A549 (cell line): ENCODE results near the gene PHPT1. TPM values are rescaled to one million over a fixed set of nuclear protein-coding genes. Genes with fewer than 3 reads are reported as not detected.
A peak's percentile ranks its signal among the peaks of the same experiment; 100 is the strongest.
"Not testable (repeated sequence)": the region's sequence is repeated elsewhere in the genome, so short reads cannot be mapped to it uniquely, and the experiment has no call there.

Source experiments
- ATAC-seq, 2 experiments: fragments of 200-7000 bp in 1 of 2; fragments of >200 bp in 1 of 2; cut with Nextera tagmentation in 1 of 2; cut with Tn5 transposase in 1 of 2; 3 replicates each; pipeline versions ENCODE4 v1.8.0 to v1.9.1; 2018 to 2020; ENCODE audit warnings: mild to moderate bottlenecking in 1 of 2, moderate library complexity in 1 of 2
- CTCF ChIA-PET: fragments of 300-600 bp; sonication (Branson Sonifier 250); formaldehyde crosslinking; extraction: SDS; loops from one replicate; lab custom pipeline; 2021; ENCODE audit warnings: antibody characterized with exemption, inconsistent platforms; lab: Yijun Ruan, JAX
- POLR2A ChIA-PET: fragments of 350-600 bp; formaldehyde crosslinking; extraction: SDS; loops from one replicate; lab custom pipeline; 2021; ENCODE audit warnings: antibody characterized with exemption, inconsistent platforms; lab: Yijun Ruan, JAX
- DNase-seq, 2 experiments: peaks; one replicate each; pipeline versions ENCODE4 v3.0.0 to v3.0.0-alpha.2; 2011 to 2016; ENCODE audit warnings: low read depth in 1 of 2, low spot score in 1 of 2
- FAIRE-seq: peaks from 2 replicates; lab custom pipeline; 2011; peaks lifted over from hg19 to GRCh38; lab: Jason Lieb, UNC
- H3K27ac ChIP-seq, 2 experiments: fragments of >200 bp; sonication (Bioruptor Twin); formaldehyde crosslinking; 3 replicates each; pipeline ENCODE4 v1.5.1; 2016 to 2017
- H3K4me1 ChIP-seq: fragments of >200 bp; sonication (Bioruptor Twin); formaldehyde crosslinking; 3 replicates; pipeline ENCODE4 v1.6.1; 2016
- H3K4me2 ChIP-seq: fragments of >200 bp; sonication (Bioruptor Twin); formaldehyde crosslinking; 3 replicates; pipeline ENCODE4 v1.6.1; 2016
- H3K4me3 ChIP-seq: fragments of >200 bp; sonication (Bioruptor Twin); formaldehyde crosslinking; 3 replicates; pipeline ENCODE4 v1.5.1; 2016
- H3K9me3 ChIP-seq: fragments of >200 bp; sonication (Bioruptor Twin); formaldehyde crosslinking; 3 replicates; pipeline ENCODE4 v1.6.1; 2016
- BHLHE40 ChIP-seq: IDR thresholded peaks from 2 replicates; pipeline ENCODE4 v1.6.1; 2012; ENCODE audit warnings: low read depth, low read length, inconsistent platforms
- CEBPB ChIP-seq, 2 experiments: fragments of >200 bp in 1 of 2; sonication (Bioruptor Twin) in 1 of 2; formaldehyde crosslinking in 1 of 2; IDR thresholded peaks; 2 replicates each; pipeline ENCODE4 v1.6.1; 2012 to 2016
- CHD2 ChIP-seq: fragments of 150-350 bp; IDR thresholded peaks from 2 replicates; pipeline ENCODE4 v1.6.1; 2014; ENCODE audit warnings: low read length; ENCODE audit not compliant: partially characterized antibody
- EHF ChIP-seq: fragments of 250-450 bp; sonication (Bioruptor Pico); IDR thresholded peaks from 2 replicates; pipeline ENCODE4 v1.5.0; 2020; ENCODE audit warnings: mild to moderate bottlenecking
- EP300 ChIP-seq, 2 experiments: fragments of >200 bp; sonication (Bioruptor Twin); formaldehyde crosslinking; IDR thresholded peaks; 2 replicates in 1 of 2; 3 replicates in 1 of 2; pipeline ENCODE4 v1.6.1; 2016 to 2017
- GATA3 ChIP-seq: IDR thresholded peaks from 2 replicates; pipeline ENCODE4 v1.6.1; 2012; ENCODE audit warnings: borderline replicate concordance
- HES2 ChIP-seq: fragments of >200 bp; sonication (Bioruptor Twin); formaldehyde crosslinking; IDR thresholded peaks from 2 replicates; pipeline ENCODE4 v1.6.1; 2016
- HEYL ChIP-seq: fragments of 250-450 bp; sonication (Bioruptor Pico); IDR thresholded peaks from 2 replicates; pipeline ENCODE4 v1.8.0; 2021; ENCODE audit warnings: mild to moderate bottlenecking, moderate library complexity
- HMGXB4 ChIP-seq: fragments of 250-450 bp; sonication (Bioruptor Pico); IDR thresholded peaks from 2 replicates; pipeline ENCODE4 v1.5.0; 2021; ENCODE audit warnings: mild to moderate bottlenecking, moderate library complexity, borderline replicate concordance
- HOXA7 ChIP-seq: fragments of 250-450 bp; sonication (Bioruptor Pico); IDR thresholded peaks from 2 replicates; pipeline ENCODE4 v1.5.0; 2020; ENCODE audit warnings: mild to moderate bottlenecking, moderate library complexity
- MAX ChIP-seq: IDR thresholded peaks from 2 replicates; pipeline ENCODE4 v1.6.1; 2012
- PHF8 ChIP-seq: fragments of 200-600 bp; sonication (generic); IDR thresholded peaks from 2 replicates; pipeline ENCODE4 v1.6.1; 2016; ENCODE audit warnings: low read depth, mild to moderate bottlenecking, antibody characterized with exemption, moderate library complexity, borderline replicate concordance
- POLR2AphosphoS2 ChIP-seq: conservative IDR thresholded peaks from 2 replicates; pipeline ENCODE4 v1.6.1; 2012; ENCODE audit warnings: low read length, improper control_type of control experiment, inconsistent platforms
- RCOR1 ChIP-seq: fragments of 150-350 bp; IDR thresholded peaks from 2 replicates; pipeline ENCODE4 v1.6.1; 2014; ENCODE audit warnings: antibody characterized with exemption, low read length, low read depth
- RNF2 ChIP-seq: fragments of 200-600 bp; sonication (generic); IDR thresholded peaks from 2 replicates; pipeline ENCODE4 v1.6.1; 2016; ENCODE audit warnings: low read depth, mild to moderate bottlenecking, antibody characterized with exemption, moderate library complexity, borderline replicate concordance
- SREBF2 ChIP-seq: fragments of 450-650 bp; IDR thresholded peaks from 2 replicates; pipeline ENCODE4 v1.6.1; 2014; ENCODE audit warnings: mild to moderate bottlenecking, moderate library complexity
- TFCP2L1 ChIP-seq: fragments of 250-450 bp; sonication (Bioruptor Pico); IDR thresholded peaks from 2 replicates; pipeline ENCODE4 v1.5.0; 2021; ENCODE audit warnings: mild to moderate bottlenecking
- ZNF302 ChIP-seq: fragments of 250-450 bp; sonication (Bioruptor Pico); IDR thresholded peaks from 2 replicates; pipeline ENCODE4 v1.9.0; 2021; ENCODE audit warnings: inconsistent platforms, mild to moderate bottlenecking, moderate library complexity
- WGBS: methylation state at CpG from one replicate; pipeline ENCODE4 v1.1.6; 2017; ENCODE audit errors: missing lambda C conversion rate; 5-methylcytosine and 5-hydroxymethylcytosine counted together
- polyA plus RNA-seq, 4 experiments: library from polyadenylated mRNA; depleted of rRNA in 3 of 4; stranded (reverse); fragments of >200 nt; fragmentation: RNase III in 1 of 4; extraction: RNeasy Plus Mini Kit Qiagen cat#74134 plus additional on column Dnase treatment in 1 of 4; gene quantifications; 2 replicates in 3 of 4; 3 replicates in 1 of 4; pipeline ENCODE4 v1.2.3, GENCODE V29; 2011 to 2017

Gene PHPT1
- polyA plus RNA-seq, 2 of the 4 experiments (the other 2 are of a cell fraction): 123 to 234 TPM

- ATAC-seq (no peak), DNase-seq (no peak), FAIRE-seq (no peak)
- Histone ChIP-seq H3K9me3 (no peaks in the 10 kb centered on the region), H3K4me2 (no peak overlapping the region), H3K27ac (no peak overlapping the region), H3K4me1 (no peaks in the 10 kb centered on the region), H3K4me3 (no peak overlapping the region)
- ChIA-PET POLR2A (no interaction called here), CTCF (interaction anchor here (1.1 to 8.1 kb wide), 3 partner anchors 10 to 197 kb away, joined by 3 to 72 read pairs (median 4); partner anchors contain the start of gene AJM1)
- 88% methylated on average over 7 of the region's 9 CpGs for WGBS
- TF ChIP-seq CEBPB (IDR thresholded peaks at IDR 0.05): 0 out of 4 replicates have a peak, but pooled peaks of 1 of the 2 experiments have one; percentile 7
- TF ChIP-seq MAX: no peak
- TF ChIP-seq RCOR1: no peak
- no peak for TF ChIP-seq TFCP2L1
- TF ChIP-seq EHF (CRISPR knock-in tag): no peak
Measured at GRCh38 chr9:136832581-136832980, 16.6 kb upstream of the PHPT1 start.

GRCh38 chr9:136833381-136834048 lies 15.7 kb upstream of the PHPT1 start:
- FAIRE-seq, H3K4me3 ChIP-seq, POLR2A ChIA-PET, H3K4me1 ChIP-seq, H3K9me3 ChIP-seq, DNase-seq, ATAC-seq, H3K27ac ChIP-seq, H3K4me2 ChIP-seq: not testable (repeated sequence)
- WGBS: 77% methylated on average over 12 of the region's 16 CpGs
- CTCF ChIA-PET: interaction anchor here (0.9 to 8.1 kb wide), 4 partner anchors 9 to 196 kb away, joined by 3 to 72 read pairs (median 3); partner anchors contain the start of gene AJM1

GRCh38 chr9:136835162-136835931 lies 13.9 kb upstream of the PHPT1 start:
- Histone ChIP-seq H3K9me3 (no peaks in the 10 kb centered on the region), H3K27ac (no peak overlapping the region), H3K4me3 (no peak overlapping the region)
- POLR2A ChIA-PET: interaction anchor here (1.1 kb wide), 1 partner anchor 27 kb away, joined by 3 read pairs; no protein-coding TSS in a partner anchor
- WGBS: 93% methylated on average over 35 of the region's 36 CpGs
- FAIRE-seq (no peak), ATAC-seq (no peak)
- TF ChIP-seq PHF8 (no peak), HEYL (CRISPR knock-in tag) (no peak), POLR2AphosphoS2 (no peak)
- TF ChIP-seq, all 56 proteins: peak for 0
- CTCF ChIA-PET: interaction anchor here (0.6 to 8.1 kb wide), 12 partner anchors 8 to 195 kb away, joined by 3 to 72 read pairs (median 4); partner anchors contain the start of genes AJM1 and RABL6
- DNase-seq: no peak
- H3K4me1 ChIP-seq: peaks cover 23% of the 10 kb centered on the region
- H3K4me2 ChIP-seq: no peak overlapping the region

GRCh38 chr9:136835932-136836904 lies 13.0 kb upstream of the PHPT1 start:
- CTCF ChIA-PET: interaction anchor here (1.0 to 8.1 kb wide), 12 partner anchors 7 to 210 kb away, joined by 3 to 72 read pairs (median 4); partner anchors contain the start of genes AJM1, NPDC1 and RABL6
- DNase-seq (no peak), FAIRE-seq (no peak), ATAC-seq (no peak)
- no peak for TF ChIP-seq CHD2
- no peak for TF ChIP-seq SREBF2
- no peak for TF ChIP-seq RCOR1
- no peak for TF ChIP-seq HOXA7 (CRISPR knock-in tag)
- TF ChIP-seq BHLHE40: no peak
- TF ChIP-seq EP300 (IDR thresholded peaks at IDR 0.05): no peak
- no peak for TF ChIP-seq HMGXB4 (CRISPR knock-in tag)
- TF ChIP-seq HES2: no peak
- no peak for TF ChIP-seq HEYL (CRISPR knock-in tag)
- TF ChIP-seq ZNF302: no peak
- no peak for TF ChIP-seq GATA3
- TF ChIP-seq RNF2: no peak
- peaks cover 32% of the 10 kb centered on the region for H3K4me1 ChIP-seq
- no peaks in the 10 kb centered on the region for H3K9me3 ChIP-seq
- WGBS: 95% methylated on average over 13 of the region's 21 CpGs
- H3K27ac ChIP-seq: no peak overlapping the region
- POLR2A ChIA-PET: interaction anchor here (1.0 to 1.1 kb wide), 2 partner anchors 29 to 67 kb away, joined by 5 read pairs; partner anchors contain the start of gene RABL6
- no peak overlapping the region for H3K4me3 ChIP-seq
- no peak overlapping the region for H3K4me2 ChIP-seq
